Adrenal gland (tissue), 12 donors: ENCODE measurements around the gene NOP16. TPM values are rescaled to one million over a fixed set of nuclear protein-coding genes. Genes with fewer than 3 reads are reported as not detected.

Experiments
- DNase-seq, 7 donors: peaks; one replicate each; pipeline ENCODE4 v3.0.0-alpha.2; 2019 to 2020
- H3K27ac ChIP-seq, 5 donors: fragments of 200-600 bp; sonication (generic) in 4 of 5; 1 replicate in 3 of 5; 2 replicates in 2 of 5; pipeline versions ENCODE4 v1.5.1 to v1.8.0; 2016 to 2020; ENCODE audit warnings: mild to moderate bottlenecking in 1 of 5
- H3K27me3 ChIP-seq: fragments of 200-600 bp; 2 replicates; pipeline ENCODE4 v1.8.0; 2021
- H3K36me3 ChIP-seq, 2 donors: fragments of 200-600 bp; replicated peaks in 1 of 2; 1 replicate in 1 of 2; 2 replicates in 1 of 2; pipeline versions ENCODE4 v1.5.1 to v1.8.0; 2018 to 2022
- H3K4me1 ChIP-seq, 2 donors: fragments of 200-600 bp; replicated peaks in 1 of 2; 1 replicate in 1 of 2; 2 replicates in 1 of 2; pipeline versions ENCODE4 v1.5.1 to v1.8.0; 2018 to 2021
- H3K4me3 ChIP-seq, 4 donors: fragments of 200-600 bp; sonication (generic) in 3 of 4; one replicate each; pipeline ENCODE4 v1.5.1; 2016 to 2018
- H3K9me3 ChIP-seq, 3 donors: fragments of 200-600 bp; sonication (generic) in 1 of 3; replicated peaks in 1 of 3; 1 replicate in 2 of 3; 2 replicates in 1 of 3; pipeline versions ENCODE4 v1.5.1 to v1.8.0; 2016 to 2021
- POLR2A ChIP-seq, 2 donors: fragments of 450-650 bp; IDR thresholded peaks; one replicate each; pipeline ENCODE4 v1.6.1; 2017; ENCODE audit warnings: antibody characterized with exemption in 2 of 2, mild to moderate bottlenecking in 2 of 2, moderate library complexity in 1 of 2
- WGBS, 4 donors: extraction: QIAGEN DNeasy Blood & Tissue Kit in 2 of 4; methylation state at CpG; one replicate each; pipeline versions ENCODE4 v1.1.5 to v1.1.7; 2013 to 2017; 5-methylcytosine and 5-hydroxymethylcytosine counted together
- intact Hi-C, 2 donors: fragments of 100-400 bp; cut with DNase I; formaldehyde crosslinking; loops; one replicate each; pipeline versions ENCODE4 v1.14.1 to v1.15.0; 2022 to 2023
- polyA plus RNA-seq, 3 donors: library from polyadenylated mRNA; stranded (reverse); fragments of 200-250 nt in 2 of 3; fragments of 350-450 nt in 1 of 3; fragmentation: Illumina TruSeq in 1 of 3; extraction: RNeasy Lipid Tissue Mini Kit (QIAGEN cat#74804) in 1 of 3; gene quantifications; one replicate each; pipeline ENCODE4 v1.2.3, GENCODE V29; 2013 to 2014
- total RNA-seq, 9 donors: library from RNA; depleted of rRNA in 4 of 9; stranded (reverse); fragments of >200 nt in 4 of 9; fragments of 120-200 nt in 1 of 9; fragmentation: NEBNext Ultra II Directional in 1 of 9; extraction: Animal tissue kit (Norgen Biotek cat#: 25700) in 1 of 9; gene quantifications; one replicate each; pipeline versions ENCODE4 v1.1.0 to v1.2.4, GENCODE V29; 2013 to 2023
- TF ChIP-seq, protein P1 (sequence below), 6 experiments: fragments of 450-650 bp in 4 of 6; fragments of 200-600 bp in 2 of 6; sonication (generic) in 1 of 6; IDR thresholded peaks; 1 replicate in 5 of 6; 2 replicates in 1 of 6; pipeline versions ENCODE4 v1.5.1 to v1.8.0; 2016 to 2021; ENCODE audit warnings: antibody characterized with exemption in 6 of 6, mild to moderate bottlenecking in 2 of 6, moderate library complexity in 1 of 6
- donor health status: healthy with polysubstance abuse.
- donor health status: Bipolar disorder and iron deficiency.
- donor health status: DM: yes; HTN: yes; CAD: no.
- donor health status: DM: no; HTN: no; CAD: no.
- donor health status: DM: no; HTN: no; CAD: no.
- donor health status: DM: yes; HTN: yes; CAD: no.

NOP16 gene
- total and polyA plus RNA-seq, 12 donors: 6.2 to 62.1 (median 26.5) TPM

DNA sequence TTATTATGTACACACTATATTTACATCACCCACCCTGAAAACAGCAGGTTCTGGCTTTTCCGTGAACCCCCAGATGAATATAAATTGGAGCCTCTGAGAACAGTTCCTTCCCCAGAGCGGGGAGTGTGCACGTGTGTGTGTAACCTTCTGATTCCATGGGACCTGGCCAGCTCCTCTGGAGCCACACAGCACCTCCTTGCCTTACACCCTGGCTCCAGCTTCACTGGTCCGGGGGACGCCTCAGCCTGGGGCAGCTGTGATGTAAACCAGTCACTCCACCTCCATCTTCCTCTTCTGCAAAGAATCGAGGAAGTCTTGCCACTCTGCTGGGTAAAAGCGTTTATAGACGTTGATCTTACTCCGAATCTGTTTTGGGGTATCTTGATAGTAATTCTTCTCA is 4.4 kb downstream of the NOP16 start:
- intact Hi-C loops: no loop called here

DNA sequence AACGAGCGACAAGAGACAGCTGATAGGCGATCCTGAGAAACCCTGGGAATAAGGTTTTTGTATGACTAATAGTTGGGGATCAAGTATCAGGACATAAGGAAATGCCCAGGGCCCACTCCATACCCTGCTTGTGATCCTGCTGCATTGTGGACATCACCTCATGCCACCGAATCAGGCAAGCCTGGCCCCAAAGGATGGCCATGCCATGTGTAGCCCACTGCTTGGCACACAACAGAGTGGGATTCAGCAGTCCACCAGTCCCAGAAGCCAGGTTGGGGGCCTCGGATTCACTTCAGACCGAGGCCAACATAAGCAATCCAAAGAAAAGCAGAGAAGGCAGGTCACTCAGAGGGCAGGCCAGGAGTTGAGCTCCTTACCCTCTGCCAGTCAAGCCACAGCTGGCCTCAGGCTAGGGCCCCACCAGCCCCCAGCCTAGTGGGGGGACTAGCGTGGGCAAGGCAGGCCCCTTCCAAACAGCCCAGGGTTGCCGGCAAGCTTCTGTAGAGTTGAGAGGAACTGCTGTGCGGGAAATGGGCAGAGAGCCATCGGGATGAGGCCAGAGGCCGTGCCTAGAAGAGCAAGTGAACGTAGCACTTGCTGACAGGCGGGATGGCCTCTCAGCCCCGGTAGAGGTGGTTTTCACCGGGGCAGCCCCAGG is 5.0 kb downstream of the NOP16 start:
- no peaks in the 10 kb centered on the region for H3K9me3 ChIP-seq
- H3K36me3 ChIP-seq: peaks cover 0 to 26% of the 10 kb centered on the region in 2 donors
- peaks cover 6 to 14% of the 10 kb centered on the region in 2 donors for H3K4me1 ChIP-seq
- TF ChIP-seq, protein P1, sequence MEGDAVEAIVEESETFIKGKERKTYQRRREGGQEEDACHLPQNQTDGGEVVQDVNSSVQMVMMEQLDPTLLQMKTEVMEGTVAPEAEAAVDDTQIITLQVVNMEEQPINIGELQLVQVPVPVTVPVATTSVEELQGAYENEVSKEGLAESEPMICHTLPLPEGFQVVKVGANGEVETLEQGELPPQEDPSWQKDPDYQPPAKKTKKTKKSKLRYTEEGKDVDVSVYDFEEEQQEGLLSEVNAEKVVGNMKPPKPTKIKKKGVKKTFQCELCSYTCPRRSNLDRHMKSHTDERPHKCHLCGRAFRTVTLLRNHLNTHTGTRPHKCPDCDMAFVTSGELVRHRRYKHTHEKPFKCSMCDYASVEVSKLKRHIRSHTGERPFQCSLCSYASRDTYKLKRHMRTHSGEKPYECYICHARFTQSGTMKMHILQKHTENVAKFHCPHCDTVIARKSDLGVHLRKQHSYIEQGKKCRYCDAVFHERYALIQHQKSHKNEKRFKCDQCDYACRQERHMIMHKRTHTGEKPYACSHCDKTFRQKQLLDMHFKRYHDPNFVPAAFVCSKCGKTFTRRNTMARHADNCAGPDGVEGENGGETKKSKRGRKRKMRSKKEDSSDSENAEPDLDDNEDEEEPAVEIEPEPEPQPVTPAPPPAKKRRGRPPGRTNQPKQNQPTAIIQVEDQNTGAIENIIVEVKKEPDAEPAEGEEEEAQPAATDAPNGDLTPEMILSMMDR (IDR thresholded peaks at IDR 0.05): no peak
- TF ChIP-seq POLR2A (IDR thresholded peaks at IDR 0.05): no peak
- no peak overlapping the region for H3K27ac ChIP-seq
- WGBS, 4 donors: 88 to 93% (median 91%) methylated on average over 12 to 15 of the region's 15 CpGs
- no peaks in the 10 kb centered on the region for H3K27me3 ChIP-seq
- intact Hi-C loops: no loop called here
- DNase-seq: no peak
- no peak overlapping the region for H3K4me3 ChIP-seq

More for the DNA sequence above, 4.4 kb downstream of the NOP16 start:
- H3K4me3 ChIP-seq: no peak overlapping the region
- TF ChIP-seq, protein P1 (IDR thresholded peaks at IDR 0.05): no peak
- no peak for TF ChIP-seq POLR2A (IDR thresholded peaks at IDR 0.05)
- no peak overlapping the region for H3K27ac ChIP-seq
- no peaks in the 10 kb centered on the region for H3K9me3 ChIP-seq
- WGBS, 4 donors: 76 to 89% (median 85%) methylated on average over 8 to 9 of the region's 9 CpGs
- DNase-seq: no peak
- no peaks in the 10 kb centered on the region for H3K27me3 ChIP-seq
- peaks cover 0 to 26% of the 10 kb centered on the region in 2 donors for H3K36me3 ChIP-seq
- H3K4me1 ChIP-seq: peaks cover 6 to 14% of the 10 kb centered on the region in 2 donors

DNA sequence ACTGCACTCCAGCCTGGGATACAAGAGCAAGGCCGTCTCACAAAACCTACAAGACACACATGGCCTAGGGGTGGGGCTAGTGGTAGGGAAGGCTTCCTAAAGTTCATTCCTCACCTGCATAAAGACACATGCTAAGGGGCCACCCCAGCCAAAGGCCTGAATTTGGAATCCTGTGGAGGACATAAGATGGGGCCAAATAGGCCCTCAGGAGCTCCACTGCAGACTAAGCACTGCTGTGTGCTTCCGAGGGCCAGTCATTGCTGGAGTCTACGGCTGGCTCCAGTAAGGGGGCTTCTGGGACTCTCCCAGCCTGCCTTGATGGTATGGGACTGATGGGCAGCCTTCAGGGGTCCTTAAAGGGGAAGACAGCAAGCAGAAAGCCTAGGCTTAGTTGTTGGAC is 5.7 kb downstream of the NOP16 start:
- Histone ChIP-seq H3K27ac (no peak overlapping the region), H3K27me3 (no peaks in the 10 kb centered on the region), H3K4me3 (no peak overlapping the region), H3K36me3 (peaks cover 0 to 26% of the 10 kb centered on the region in 2 donors), H3K4me1 (peaks cover 5 to 12% of the 10 kb centered on the region in 2 donors), H3K9me3 (no peaks in the 10 kb centered on the region)
- intact Hi-C loops: no loop called here
- no peak for DNase-seq
- no peak for TF ChIP-seq POLR2A (IDR thresholded peaks at IDR 0.05)
- TF ChIP-seq, protein P1 (IDR thresholded peaks at IDR 0.05): no peak
- 91 to 100% (median 95%) methylated on average over 3 of the region's 3 CpGs for WGBS, 4 donors

DNA sequence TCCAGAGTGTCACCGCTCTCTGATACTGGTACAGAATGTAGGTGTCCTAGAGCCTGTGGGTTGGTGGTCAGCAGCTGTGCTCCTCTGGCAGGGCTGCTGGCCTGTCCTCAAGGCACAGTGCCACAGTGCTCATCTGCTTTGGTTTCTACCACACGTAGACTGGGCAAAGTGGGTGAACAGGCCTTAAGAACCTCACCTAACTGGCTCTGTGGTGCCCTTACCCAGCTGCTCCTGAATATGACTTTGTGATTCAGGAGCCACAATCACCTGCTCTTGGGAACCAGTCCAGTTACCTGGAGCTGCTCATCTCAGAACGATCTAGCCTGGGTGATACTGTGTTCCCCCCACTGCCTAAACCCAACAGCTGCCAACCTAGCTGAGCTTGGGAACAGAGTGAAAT is 6.4 kb downstream of the NOP16 start:
- intact Hi-C loops: no loop called here
- H3K4me3 ChIP-seq: no peak overlapping the region
- WGBS, 4 donors: 96 to 100% (median 98%) methylated on average over 2 to 3 of the region's 3 CpGs
- no peaks in the 10 kb centered on the region for H3K9me3 ChIP-seq
- no peaks in the 10 kb centered on the region for H3K27me3 ChIP-seq
- TF ChIP-seq, protein P1 (IDR thresholded peaks at IDR 0.05): no peak
- no peak for TF ChIP-seq POLR2A (IDR thresholded peaks at IDR 0.05)
- DNase-seq: no peak
- H3K27ac ChIP-seq: no peak overlapping the region
- peaks cover 0 to 26% of the 10 kb centered on the region in 2 donors for H3K36me3 ChIP-seq
- H3K4me1 ChIP-seq: peaks cover 0 to 5% of the 10 kb centered on the region in 2 donors
